GM21528 (cell line): ENCODE data around the gene OR1K1.
"Not testable (repeated sequence)": the region's sequence is repeated elsewhere in the genome, so short reads cannot be mapped to it uniquely, and the experiment has no call there.

ENCODE experiments used
- ATAC-seq: cut with Tn5 transposase; IDR thresholded peaks from one replicate; pipeline ENCODE4 v1.9.1; 2021; ENCODE audit warnings: mild to moderate bottlenecking, moderate library complexity; ENCODE audit not compliant: unreplicated experiment, low FRiP score

OR1K1 gene

GRCh38 chr9:122810306-122810946, 10.5 kb downstream of the OR1K1 start:
- peak; percentile 67 for ATAC-seq

GRCh38 chr9:122812736-122813135, 12.8 kb downstream of the OR1K1 start:
- ATAC-seq: no peak

GRCh38 chr9:122814545-122814944, 14.6 kb downstream of the OR1K1 start:
- no peak for ATAC-seq

GRCh38 chr9:122815544-122815943, 15.6 kb downstream of the OR1K1 start:
- ATAC-seq: no peak

GRCh38 chr9:122816163-122816867, 16.4 kb downstream of the OR1K1 start:
- no peak for ATAC-seq

- ATAC-seq: no peak
These were observed 19.4 kb downstream of the OR1K1 start for GRCh38 chr9:122819326-122819725.

GRCh38 chr9:122819791-122820489, 20.0 kb downstream of the OR1K1 start:
- no peak for ATAC-seq

- no peak for ATAC-seq
These were observed 20.5 kb downstream of the OR1K1 start for GRCh38 chr9:122820490-122820845.

GRCh38 chr9:122821278-122821943, 21.5 kb downstream of the OR1K1 start:
- no peak for ATAC-seq

- ATAC-seq: no peak
These were observed 22.1 kb downstream of the OR1K1 start for GRCh38 chr9:122822056-122822455.

GRCh38 chr9:122822938-122823337, 23.0 kb downstream of the OR1K1 start:
- ATAC-seq: no peak

- peak; percentile 12 for ATAC-seq
These were observed 27.8 kb downstream of the OR1K1 start for GRCh38 chr9:122827761-122828093.

- ATAC-seq: not testable (repeated sequence)
These were observed 29.0 kb downstream of the OR1K1 start for GRCh38 chr9:122828965-122829284.

- no peak for ATAC-seq
These were observed 32.3 kb downstream of the OR1K1 start for GRCh38 chr9:122832194-122832593.

- no peak for ATAC-seq
These were observed 35.4 kb downstream of the OR1K1 start for GRCh38 chr9:122835313-122835731.

- ATAC-seq: no peak
These were observed 37.4 kb downstream of the OR1K1 start for GRCh38 chr9:122837266-122837850.

GRCh38 chr9:122838441-122838840, 38.5 kb downstream of the OR1K1 start:
- ATAC-seq: not testable (repeated sequence)

GRCh38 chr9:122841501-122841900, 41.6 kb downstream of the OR1K1 start:
- ATAC-seq: no peak

- ATAC-seq: no peak
These were observed 44.2 kb downstream of the OR1K1 start for GRCh38 chr9:122844137-122844536.

GRCh38 chr9:122845116-122845515, 45.2 kb downstream of the OR1K1 start:
- ATAC-seq: no peak

- no peak for ATAC-seq
These were observed 46.5 kb downstream of the OR1K1 start for GRCh38 chr9:122846371-122846940.
